ENCODE measurements around the gene SENP3. TPM values are rescaled to one million over a fixed set of nuclear protein-coding genes. Genes with fewer than 3 reads are reported as not detected.

Gene SENP3
- total and polyA plus RNA-seq, 2 donors (not counting 3 experiments of a cell fraction or from before 2014, with no cell fraction given) = 63.4 to 96.5 TPM

- H3K9me3 ChIP-seq (replicated peaks; ENCODE audit: control insufficient read depth, insufficient read depth, low read length) = no peaks in the 10 kb centered on the region
- no peak overlapping the region for H3K9ac ChIP-seq (replicated peaks; ENCODE audit: extremely low read depth, insufficient read depth, low read length)
- H3K36me3 ChIP-seq (ENCODE audit: control insufficient read depth in 2 of 2, extremely low read depth in 1 of 2, insufficient read depth in 2 of 2, low read length in 2 of 2) = no peaks in the 10 kb centered on the region
- no peak overlapping the region for H3K27ac ChIP-seq (ENCODE audit: insufficient read depth, low read depth, low read length)
- no TSS peak for BruUV-seq (replicated peaks)
- dilution Hi-C loops (cut with MboI; ENCODE audit: extremely low pct_ligation_motif_present, low sequenced_read_pairs) (no loop called here), intact Hi-C loops (cut with micrococcal nuclease) (no loop called here)
- no peaks in the 10 kb centered on the region for H4K20me1 ChIP-seq (replicated peaks; ENCODE audit: control insufficient read depth, extremely low read depth, insufficient read depth, low read length)
- ChIA-PET CTCF (interaction anchor here (1.8 to 4.7 kb wide), 2 partner anchors 9 to 37 kb away, joined by 7 to 25 read pairs; no protein-coding TSS in a partner anchor), POLR2A (no interaction called here)
- H3K9me1 ChIP-seq (replicated peaks; ENCODE audit: control insufficient read depth, extremely low read depth, insufficient read depth, low read length) = no peaks in the 10 kb centered on the region
- FAIRE-seq (no peak), DNase-seq (ENCODE audit: low read depth, low spot score) (no peak)
- no peak for TF ChIP-seq POLR2AphosphoS5 (IDR thresholded peaks at IDR 0.05; ENCODE audit: insufficient read depth, low read depth, low read length)
- no peak for TF ChIP-seq GATA2 (IDR thresholded peaks at IDR 0.05; ENCODE audit: insufficient read depth, insufficient read length, low read depth, low read length)
- no peak for TF ChIP-seq MAX (IDR thresholded peaks at IDR 0.05; ENCODE audit: insufficient read depth, insufficient read length)
- TF ChIP-seq MYC (IDR thresholded peaks at IDR 0.05; ENCODE audit: low read depth, low read length) = no peak
- TF ChIP-seq JUN (IDR thresholded peaks at IDR 0.05; ENCODE audit: borderline replicate concordance, insufficient read depth, insufficient read length, low read depth) = no peak
- TF ChIP-seq, protein P1, sequence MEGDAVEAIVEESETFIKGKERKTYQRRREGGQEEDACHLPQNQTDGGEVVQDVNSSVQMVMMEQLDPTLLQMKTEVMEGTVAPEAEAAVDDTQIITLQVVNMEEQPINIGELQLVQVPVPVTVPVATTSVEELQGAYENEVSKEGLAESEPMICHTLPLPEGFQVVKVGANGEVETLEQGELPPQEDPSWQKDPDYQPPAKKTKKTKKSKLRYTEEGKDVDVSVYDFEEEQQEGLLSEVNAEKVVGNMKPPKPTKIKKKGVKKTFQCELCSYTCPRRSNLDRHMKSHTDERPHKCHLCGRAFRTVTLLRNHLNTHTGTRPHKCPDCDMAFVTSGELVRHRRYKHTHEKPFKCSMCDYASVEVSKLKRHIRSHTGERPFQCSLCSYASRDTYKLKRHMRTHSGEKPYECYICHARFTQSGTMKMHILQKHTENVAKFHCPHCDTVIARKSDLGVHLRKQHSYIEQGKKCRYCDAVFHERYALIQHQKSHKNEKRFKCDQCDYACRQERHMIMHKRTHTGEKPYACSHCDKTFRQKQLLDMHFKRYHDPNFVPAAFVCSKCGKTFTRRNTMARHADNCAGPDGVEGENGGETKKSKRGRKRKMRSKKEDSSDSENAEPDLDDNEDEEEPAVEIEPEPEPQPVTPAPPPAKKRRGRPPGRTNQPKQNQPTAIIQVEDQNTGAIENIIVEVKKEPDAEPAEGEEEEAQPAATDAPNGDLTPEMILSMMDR (IDR thresholded peaks at IDR 0.05; ENCODE audit: extremely low read depth in 1 of 2, insufficient read depth in 1 of 2, low read depth in 1 of 2, low read length in 2 of 2) = no peak
- TF ChIP-seq EZH2 (IDR thresholded peaks at IDR 0.05; ENCODE audit: borderline replicate concordance, low read depth, low read length, severe bottlenecking) = no peak
- no peak for TF ChIP-seq FOS (IDR thresholded peaks at IDR 0.05; ENCODE audit: borderline replicate concordance, insufficient read depth, low read length)
- TF ChIP-seq POLR2A (IDR thresholded peaks at IDR 0.05; ENCODE audit: low read depth, low read length) = no peak
- H3K4me1 ChIP-seq (ENCODE audit: control insufficient read depth, extremely low read depth, insufficient read depth, low read length) = peaks cover 10% of the 10 kb centered on the region
- H2AFZ ChIP-seq (ENCODE audit: low read depth, low read length) = no peak overlapping the region
- no peaks in the 10 kb centered on the region for H3K79me2 ChIP-seq (ENCODE audit: control insufficient read depth, insufficient read depth, low read length)
- no peaks in the 10 kb centered on the region for H3K27me3 ChIP-seq (ENCODE audit: control insufficient read depth in 2 of 2, insufficient read depth in 2 of 2, low read length in 2 of 2)
- H3K4me3 ChIP-seq (replicated peaks in 1 of 3; ENCODE audit: insufficient read depth in 1 of 3, low read depth in 1 of 3, low read length in 3 of 3) = no peak overlapping the region
- no peak overlapping the region for H3K4me2 ChIP-seq (ENCODE audit: insufficient read depth, low read length)
Measured at GRCh38 chr17:7551396-7551795, 10.3 kb upstream of the SENP3 start.
